PC-3 (cell line): Measurements from ENCODE around the gene PNO1.

Experiments
- CTCF ChIP-seq: fragments of 300-600 bp; sonication (generic); conservative IDR thresholded peaks from 2 replicates; pipeline ENCODE4 v1.5.1; 2017; ENCODE audit warnings: antibody characterized with exemption, low read depth, mild to moderate bottlenecking, low read length
- EZH2phosphoT487 ChIP-seq: fragments of 300-600 bp; sonication (generic); IDR thresholded peaks from 2 replicates; pipeline ENCODE4 v1.6.1; 2018; ENCODE audit warnings: mild to moderate bottlenecking, antibody characterized with exemption, low read length, borderline replicate concordance

DNA sequence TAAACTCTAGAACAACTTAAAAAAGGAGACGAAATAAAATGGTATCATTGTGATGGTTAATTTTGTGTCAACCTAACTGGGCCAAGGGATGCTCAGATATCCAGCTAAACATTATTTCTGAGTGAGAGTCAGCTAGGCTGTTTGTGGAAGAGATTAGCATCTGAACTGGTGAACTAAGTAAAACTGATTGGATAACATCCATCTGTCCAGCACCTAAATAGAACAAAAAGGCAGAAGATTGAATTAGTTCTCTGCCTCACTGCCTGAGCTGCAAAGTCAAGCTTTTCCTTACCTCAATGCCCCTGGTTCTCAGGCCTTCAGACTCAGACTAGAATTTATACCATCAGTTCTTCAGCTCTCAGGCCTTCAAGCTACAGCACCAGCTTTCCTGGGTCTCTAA lies 64.6 kb downstream of the PNO1 start:
- TF ChIP-seq CTCF (no peak), EZH2phosphoT487 (no peak)
